ENCODE results near the gene KSR2. TPM values are rescaled to one million over a fixed set of nuclear protein-coding genes. Genes with fewer than 3 reads are reported as not detected.

The KSR2 gene
- total RNA-seq, 1 experiment from 2014 or later = 0.15 TPM

GRCh38 chr12:117538926-117539325 is 429.9 kb downstream of the KSR2 start:
- Histone ChIP-seq H3K27ac (ENCODE audit: low read length) (no peak overlapping the region), H3K36me3 (ENCODE audit: control insufficient read depth, insufficient read depth, low read length) (no peaks in the 10 kb centered on the region), H3K4me3 (ENCODE audit: low read depth in 2 of 2, low read length in 2 of 2) (no peak overlapping the region), H3K27me3 (ENCODE audit: control insufficient read depth, insufficient read depth, low read length) (peaks cover 13% of the 10 kb centered on the region; the same call in 1 of the 2 replicates), H3K4me1 (ENCODE audit: control insufficient read depth, insufficient read depth, low read length) (no peaks in the 10 kb centered on the region), H3K9me3 (ENCODE audit: control insufficient read depth, insufficient read depth, low read depth, low read length) (no peaks in the 10 kb centered on the region)
- no TSS peak for BruUV-seq (replicated peaks)
- in situ Hi-C loops (cut with HindIII; ENCODE audit: low pct_unique_long_range_greater_than_20kb, low sequenced_read_pairs) = no loop called here
- intact Hi-C loops (cut with micrococcal nuclease; ENCODE audit: unreplicated experiment) = no loop called here
- no peak for DNase-seq (ENCODE audit: low read depth, low spot score)
- ATAC-seq = no peak
- POLR2A ChIA-PET = no interaction called here
- CTCF ChIA-PET = no interaction called here
- TF ChIP-seq POLR2AphosphoS5 (IDR thresholded peaks at IDR 0.05; ENCODE audit: low read depth, low read length) (no peak), SIN3A (IDR thresholded peaks at IDR 0.05; ENCODE audit: borderline replicate concordance, insufficient read depth, low read depth, low read length) (no peak), REST (IDR thresholded peaks at IDR 0.05; ENCODE audit: insufficient read depth in 1 of 2, low read depth in 2 of 2, low read length in 1 of 2) (no peak)

GRCh38 chr12:117538032-117538690 is 430.6 kb downstream of the KSR2 start:
- ChIA-PET CTCF (no interaction called here), POLR2A (no interaction called here)
- DNase-seq (ENCODE audit: low read depth, low spot score) = no peak
- no peaks in the 10 kb centered on the region for H3K9me3 ChIP-seq (ENCODE audit: control insufficient read depth, insufficient read depth, low read depth, low read length)
- no peaks in the 10 kb centered on the region for H3K36me3 ChIP-seq (ENCODE audit: control insufficient read depth, insufficient read depth, low read length)
- ATAC-seq = no peak
- in situ Hi-C loops (cut with HindIII; ENCODE audit: low pct_unique_long_range_greater_than_20kb, low sequenced_read_pairs) = no loop called here
- H3K4me1 ChIP-seq (ENCODE audit: control insufficient read depth, insufficient read depth, low read length) = no peaks in the 10 kb centered on the region
- BruUV-seq (replicated peaks) = no TSS peak
- no peak overlapping the region for H3K27ac ChIP-seq (ENCODE audit: low read length)
- H3K4me3 ChIP-seq (ENCODE audit: low read depth in 2 of 2, low read length in 2 of 2) = no peak overlapping the region
- TF ChIP-seq POLR2AphosphoS5 (IDR thresholded peaks at IDR 0.05; ENCODE audit: low read depth, low read length) (no peak), REST (IDR thresholded peaks at IDR 0.05; ENCODE audit: insufficient read depth in 1 of 2, low read depth in 2 of 2, low read length in 1 of 2) (no peak), TCF7L2 (IDR thresholded peaks at IDR 0.05; ENCODE audit: low read depth, low read length) (no peak), CTCF (IDR thresholded peaks at IDR 0.05) (no peak), SIN3A (IDR thresholded peaks at IDR 0.05; ENCODE audit: borderline replicate concordance, insufficient read depth, low read depth, low read length) (no peak)
- intact Hi-C loops (cut with micrococcal nuclease; ENCODE audit: unreplicated experiment) = no loop called here
- peaks cover 17% of the 10 kb centered on the region for H3K27me3 ChIP-seq (ENCODE audit: control insufficient read depth, insufficient read depth, low read length)
